ENCODE data around the gene AKR1A1. TPM values are rescaled to one million over a fixed set of nuclear protein-coding genes. Genes with fewer than 3 reads are reported as not detected.
"Not testable (repeated sequence)": the region's sequence is repeated elsewhere in the genome, so short reads cannot be mapped to it uniquely, and the experiment has no call there.

Gene AKR1A1
- total RNA-seq, 1 donor from 2014 or later = 179 TPM

GRCh38 chr1:45508295-45509151 lies 42.1 kb upstream of the AKR1A1 start:
- peak; percentile 41 for TF ChIP-seq CTCF (conservative IDR thresholded peaks at IDR 0.05)
- H3K4me3 Mint-ChIP-seq = no peak overlapping the region
- H3K36me3 Mint-ChIP-seq = peaks cover 39% of the 10 kb centered on the region
- H3K9me3 Mint-ChIP-seq = no peaks in the 10 kb centered on the region
- no peaks in the 10 kb centered on the region for H3K27me3 Mint-ChIP-seq
- DNase-seq (ENCODE audit: extremely low spot score, unreplicated experiment) = no peak
- H3K4me1 Mint-ChIP-seq (ENCODE audit: unreplicated experiment) = no peaks in the 10 kb centered on the region
- peak overlapping the region; percentile 40 for H3K27ac Mint-ChIP-seq

GRCh38 chr1:45510036-45510971 lies 40.3 kb upstream of the AKR1A1 start:
- Mint-ChIP-seq H3K36me3 (peaks cover 55% of the 10 kb centered on the region), H3K27ac (no peak overlapping the region), H3K4me3 (no peak overlapping the region), H3K9me3 (no peaks in the 10 kb centered on the region), H3K27me3 (no peaks in the 10 kb centered on the region), H3K4me1 (ENCODE audit: unreplicated experiment) (peaks cover 4% of the 10 kb centered on the region)
- no peak for TF ChIP-seq CTCF (conservative IDR thresholded peaks at IDR 0.05)
- DNase-seq (ENCODE audit: extremely low spot score, unreplicated experiment) = no peak

- DNase-seq (ENCODE audit: extremely low spot score, unreplicated experiment) = no peak
- no peak for TF ChIP-seq CTCF (conservative IDR thresholded peaks at IDR 0.05)
- no peaks in the 10 kb centered on the region for H3K27me3 Mint-ChIP-seq
- H3K9me3 Mint-ChIP-seq = no peaks in the 10 kb centered on the region
- peak overlapping the region; percentile 3 for H3K27ac Mint-ChIP-seq
- no peak overlapping the region for H3K4me3 Mint-ChIP-seq
- peaks cover 60% of the 10 kb centered on the region for H3K36me3 Mint-ChIP-seq
- peaks cover 9% of the 10 kb centered on the region for H3K4me1 Mint-ChIP-seq (ENCODE audit: unreplicated experiment)
Measured at GRCh38 chr1:45510972-45511527, 39.6 kb upstream of the AKR1A1 start.

DNA sequence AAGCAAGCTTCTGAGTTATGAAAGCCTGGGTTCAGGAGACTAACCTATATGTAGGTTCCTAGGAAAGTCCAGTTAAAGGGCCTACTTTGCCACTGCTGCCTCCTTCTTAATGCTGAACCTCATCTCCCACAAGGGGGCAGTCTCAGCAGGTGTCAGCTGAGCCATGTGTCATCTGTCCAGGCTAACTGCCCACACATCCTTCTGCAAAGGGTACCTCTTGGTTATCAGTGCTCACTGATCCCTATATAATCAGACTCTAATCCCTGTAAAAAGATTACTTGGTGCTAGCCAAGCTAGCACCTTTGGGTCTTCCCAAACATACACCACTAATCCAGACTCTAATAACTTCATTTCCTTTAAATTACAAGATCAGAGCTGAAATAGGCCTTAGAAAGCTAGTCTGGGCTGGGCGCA lies 38.0 kb upstream of the AKR1A1 start:
- peaks cover 12% of the 10 kb centered on the region for H3K4me1 Mint-ChIP-seq (ENCODE audit: unreplicated experiment)
- peaks cover 66% of the 10 kb centered on the region for H3K36me3 Mint-ChIP-seq
- no peak overlapping the region for H3K4me3 Mint-ChIP-seq
- H3K9me3 Mint-ChIP-seq = no peaks in the 10 kb centered on the region
- H3K27ac Mint-ChIP-seq = peak overlapping the region; percentile 65
- peak; percentile 83 for TF ChIP-seq CTCF (conservative IDR thresholded peaks at IDR 0.05)
- H3K27me3 Mint-ChIP-seq = no peaks in the 10 kb centered on the region
- no peak for DNase-seq (ENCODE audit: extremely low spot score, unreplicated experiment)

- Mint-ChIP-seq H3K27ac (peak overlapping the region; percentile 63), H3K36me3 (peaks cover 57% of the 10 kb centered on the region), H3K4me1 (ENCODE audit: unreplicated experiment) (peaks cover 14% of the 10 kb centered on the region)
- H3K27me3 Mint-ChIP-seq; H3K9me3 Mint-ChIP-seq; DNase-seq (ENCODE audit: extremely low spot score, unreplicated experiment); H3K4me3 Mint-ChIP-seq: not testable (repeated sequence)
Measured at GRCh38 chr1:45513532-45514260, 36.9 kb upstream of the AKR1A1 start.
